Hepatic stellate cell (primary cell): ENCODE data around the gene PARD3B.
A peak's percentile ranks its signal among the peaks of the same experiment; 100 is the strongest.

ENCODE experiments used
- DNase-seq: peaks from one replicate; pipeline ENCODE4 v3.0.0; 2011; ENCODE audit warnings: low spot score

The PARD3B gene

DNA sequence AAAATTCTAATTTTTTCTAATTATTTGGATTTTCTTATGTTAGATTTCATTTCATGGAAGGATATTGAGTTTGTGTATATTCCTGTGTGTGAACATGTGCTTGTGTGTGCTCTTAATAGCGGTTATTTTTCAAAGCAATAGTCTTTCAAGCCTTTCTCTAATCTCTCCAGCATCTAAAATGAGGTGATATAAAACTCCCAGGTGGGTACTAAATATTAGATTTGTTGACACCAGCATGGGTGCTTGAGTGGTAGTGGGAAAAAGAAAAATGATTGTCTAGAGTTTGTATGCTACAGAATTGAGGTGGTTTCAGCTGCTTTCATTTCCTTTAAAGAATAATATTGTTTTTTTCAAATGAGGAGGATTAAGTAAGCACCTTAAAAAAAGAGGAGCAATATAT lies 296.8 kb downstream of the PARD3B start:
- DNase-seq, result no peak

DNA sequence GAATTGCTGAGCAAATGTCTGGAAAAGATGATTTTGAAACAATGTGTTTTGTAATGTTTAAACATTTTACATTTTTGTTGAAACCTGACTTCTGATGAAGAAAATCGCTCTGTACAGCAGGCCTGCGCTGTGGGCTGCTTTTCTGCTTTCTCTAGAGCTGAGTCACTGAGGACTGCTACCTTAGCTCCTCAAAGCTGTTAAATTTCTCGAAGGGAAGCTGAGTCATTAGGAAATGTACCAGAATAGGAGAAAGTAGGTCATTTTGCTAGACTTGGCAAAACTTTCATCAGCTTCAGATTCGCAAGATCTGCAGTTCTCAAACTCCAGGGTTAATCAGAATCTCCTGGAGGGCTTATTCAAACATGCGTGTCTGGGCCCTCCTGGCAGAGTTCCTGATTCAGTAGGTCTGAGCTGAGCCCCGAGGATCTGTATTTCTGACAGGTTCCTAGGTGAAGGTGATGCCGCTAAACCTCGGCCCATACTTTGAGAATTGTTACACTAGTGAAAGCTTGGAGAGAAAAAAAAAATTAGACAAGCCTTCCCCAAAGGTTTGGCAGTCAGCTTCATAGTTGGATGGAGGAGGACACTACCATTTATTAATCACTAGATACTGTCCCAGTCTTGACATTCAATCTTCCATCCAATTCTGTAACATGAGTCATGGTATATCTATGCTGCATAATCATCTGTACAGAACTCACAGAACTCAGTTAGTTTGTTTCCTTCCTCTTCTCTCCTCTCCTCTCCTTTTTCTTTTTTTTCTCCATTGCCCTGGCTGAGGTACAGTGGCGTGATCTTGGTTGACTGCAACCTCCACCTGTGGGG lies 297.6 kb downstream of the PARD3B start:
- DNase-seq, result peak; percentile 50

DNA sequence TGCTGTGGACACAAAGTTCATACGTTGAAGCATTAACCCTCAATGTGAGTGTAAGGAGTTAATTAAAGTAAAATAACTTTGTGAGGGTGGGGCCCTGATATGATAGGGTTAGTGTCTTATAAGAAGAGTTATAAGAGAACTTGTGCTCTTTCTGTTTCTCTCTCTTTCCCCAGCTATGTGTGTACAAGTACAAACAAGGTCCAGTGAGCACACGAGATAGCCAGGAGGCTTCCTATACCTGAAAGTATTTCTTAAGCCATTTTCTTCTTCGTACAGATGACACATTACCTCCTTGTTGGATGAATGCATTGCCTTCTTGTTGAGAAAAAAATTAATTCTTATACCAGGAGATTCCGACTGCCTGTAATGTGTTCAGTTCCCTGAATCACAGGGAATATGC lies 301.2 kb downstream of the PARD3B start:
- DNase-seq, result no peak

- no peak for DNase-seq
Observed at GRCh38 chr2:204849892-204850291, 304.6 kb downstream of the PARD3B start.

- no peak for DNase-seq
Observed at GRCh38 chr2:204850581-204850980, 305.3 kb downstream of the PARD3B start.

GRCh38 chr2:204853905-204854304 lies 308.6 kb downstream of the PARD3B start:
- DNase-seq, result no peak

GRCh38 chr2:204860274-204860673 lies 315.0 kb downstream of the PARD3B start:
- no peak for DNase-seq

DNA sequence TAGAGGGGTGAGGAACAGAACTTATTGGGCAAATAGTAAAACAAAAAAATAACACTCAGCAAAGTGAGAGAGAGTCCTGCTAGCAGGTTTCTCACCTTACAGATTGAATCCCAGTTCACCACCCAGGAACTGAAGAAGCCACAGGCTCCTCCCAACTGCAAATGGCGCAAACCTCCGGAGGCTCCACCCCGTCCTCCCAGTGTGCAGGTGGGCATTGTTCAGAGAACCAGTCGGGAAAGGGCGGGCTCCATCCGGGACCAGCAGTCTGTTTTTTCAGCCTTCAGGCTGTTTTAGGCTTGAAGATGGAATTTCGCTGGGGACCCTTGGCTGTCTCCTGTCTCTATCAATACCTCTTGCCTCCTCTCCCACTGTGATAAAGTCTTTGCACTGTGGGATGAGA lies 317.5 kb downstream of the PARD3B start:
- no peak for DNase-seq

DNA sequence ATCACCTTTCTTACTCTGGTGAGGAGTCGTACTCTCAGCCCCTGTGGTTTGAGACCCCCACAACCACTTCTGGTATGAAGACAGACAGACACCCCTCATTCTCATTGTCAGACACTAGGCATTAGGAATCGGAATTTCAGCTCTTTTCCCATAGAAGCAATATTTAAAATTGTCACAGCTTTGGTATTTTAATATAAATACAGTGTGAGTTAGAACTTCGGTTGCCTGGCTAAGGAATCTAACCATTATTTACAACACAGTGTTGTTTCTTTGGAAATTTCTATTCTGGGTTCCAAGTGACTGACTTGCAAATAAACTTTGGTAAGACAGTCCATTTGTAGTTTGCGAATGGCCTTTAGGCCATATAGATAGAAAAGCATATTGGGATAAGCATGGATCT lies 318.1 kb downstream of the PARD3B start:
- DNase-seq, result peak; percentile 11

DNA sequence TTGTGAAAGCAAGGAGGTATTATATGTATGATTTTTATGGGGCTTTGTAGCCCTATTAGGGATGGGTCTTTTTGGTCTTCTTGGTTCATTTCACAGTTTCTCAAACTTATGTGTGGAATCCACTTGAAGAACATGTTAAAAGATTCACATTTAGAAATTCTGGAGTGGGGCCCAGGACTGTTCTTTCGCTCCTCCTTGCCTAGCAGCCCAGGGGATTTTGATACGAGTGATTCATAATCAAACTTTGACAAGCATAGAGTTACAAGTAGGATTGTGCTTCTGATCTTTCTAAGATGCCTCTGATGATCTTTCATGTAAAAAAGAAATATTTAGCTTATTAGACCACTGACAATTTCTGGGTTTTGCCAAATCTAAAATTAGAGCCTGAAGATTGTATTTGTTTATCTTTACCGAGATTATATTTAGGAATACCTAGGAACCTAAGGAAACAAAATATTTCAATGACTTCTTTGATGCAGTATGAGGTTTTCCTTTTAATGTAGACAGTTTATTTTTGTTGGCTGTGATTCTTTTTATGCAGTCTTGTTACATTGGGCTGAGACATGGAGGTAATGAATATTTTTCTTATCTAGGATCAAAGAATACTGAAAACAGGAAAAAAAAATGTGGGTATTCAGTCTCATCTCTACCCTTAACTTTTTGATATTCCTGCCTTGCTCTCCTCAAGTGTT lies 324.0 kb downstream of the PARD3B start:
- no peak for DNase-seq

- DNase-seq, result no peak
Observed at GRCh38 chr2:204870053-204870452, 324.8 kb downstream of the PARD3B start.

DNA sequence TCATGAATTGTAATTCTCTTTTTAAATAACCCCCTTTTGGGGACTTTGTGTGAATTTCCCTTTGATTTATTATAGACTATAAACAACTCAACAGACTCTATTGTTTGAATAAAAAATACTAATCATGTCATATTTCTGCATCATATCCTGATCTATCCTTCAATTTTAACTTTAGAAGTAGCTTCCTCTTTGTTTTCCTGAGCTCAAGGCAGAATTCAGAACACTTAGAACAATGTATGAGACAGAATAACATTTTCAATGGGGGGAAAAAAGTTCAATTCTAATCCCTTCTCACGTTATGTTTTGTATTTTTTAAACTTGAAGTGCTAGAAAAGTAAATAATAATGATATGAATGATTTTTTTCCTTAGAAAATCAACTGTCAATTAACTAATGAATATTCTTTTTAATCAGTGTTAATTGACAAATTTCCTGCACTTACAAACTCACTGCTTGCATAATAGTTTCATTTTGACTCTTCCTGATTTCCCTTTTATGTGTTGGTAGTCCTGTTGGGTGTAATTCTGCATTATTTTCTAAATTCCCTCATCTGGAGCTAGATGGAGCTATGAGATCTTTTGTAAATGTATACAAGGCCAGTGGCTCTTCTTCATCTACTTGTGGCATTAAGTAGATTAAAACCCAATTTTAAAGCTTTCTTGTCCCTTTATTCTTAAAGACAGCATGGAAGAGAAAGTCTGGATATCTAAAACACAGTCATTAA lies 326.1 kb downstream of the PARD3B start:
- no peak for DNase-seq

DNA sequence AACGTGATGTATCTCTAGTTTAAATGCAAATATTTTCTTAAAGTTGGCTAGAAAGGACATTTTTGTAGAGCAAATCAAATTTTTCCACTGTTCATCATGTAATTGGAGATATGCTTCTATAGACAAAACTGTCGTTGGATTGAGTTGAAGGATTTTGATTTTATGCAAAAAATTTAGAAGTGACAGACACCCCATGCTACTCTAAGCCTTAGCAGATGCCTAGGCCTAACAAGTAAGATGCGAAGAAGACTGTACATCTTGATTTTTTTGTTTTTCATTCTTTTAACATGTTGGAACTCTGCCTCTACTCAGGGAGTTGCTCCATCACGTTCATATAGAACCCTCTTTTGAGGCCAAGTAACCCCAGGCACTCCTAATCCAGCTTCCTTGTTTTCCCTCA lies 331.0 kb downstream of the PARD3B start:
- no peak for DNase-seq

DNA sequence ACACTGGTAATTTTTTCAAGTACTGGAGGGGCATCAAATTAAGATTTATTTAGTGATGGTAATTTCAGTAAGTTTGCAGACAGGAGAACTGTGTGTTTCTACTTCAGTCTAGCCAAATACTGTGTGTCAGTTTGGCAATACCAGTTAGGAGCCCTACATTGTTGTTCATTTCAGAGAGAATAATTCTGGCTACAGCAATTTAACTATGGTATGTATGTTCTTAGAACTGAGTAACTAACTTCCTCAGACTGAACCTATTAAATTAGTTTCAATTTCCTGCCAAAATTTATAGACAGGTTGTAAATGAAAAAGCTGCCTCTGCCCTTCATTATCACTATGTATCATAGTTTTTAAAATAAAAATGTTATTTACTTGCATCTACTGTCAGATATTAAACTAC lies 332.4 kb downstream of the PARD3B start:
- no peak for DNase-seq

- DNase-seq, result no peak
Observed at GRCh38 chr2:204880928-204881327, 335.7 kb downstream of the PARD3B start.

- no peak for DNase-seq
Observed at GRCh38 chr2:204881655-204882054, 336.4 kb downstream of the PARD3B start.

GRCh38 chr2:204885747-204886146 lies 340.5 kb downstream of the PARD3B start:
- DNase-seq, result no peak

GRCh38 chr2:204886713-204887112 lies 341.4 kb downstream of the PARD3B start:
- no peak for DNase-seq

GRCh38 chr2:204888222-204888621 lies 342.9 kb downstream of the PARD3B start:
- DNase-seq, result no peak

- no peak for DNase-seq
Observed at GRCh38 chr2:204890680-204891079, 345.4 kb downstream of the PARD3B start.

DNA sequence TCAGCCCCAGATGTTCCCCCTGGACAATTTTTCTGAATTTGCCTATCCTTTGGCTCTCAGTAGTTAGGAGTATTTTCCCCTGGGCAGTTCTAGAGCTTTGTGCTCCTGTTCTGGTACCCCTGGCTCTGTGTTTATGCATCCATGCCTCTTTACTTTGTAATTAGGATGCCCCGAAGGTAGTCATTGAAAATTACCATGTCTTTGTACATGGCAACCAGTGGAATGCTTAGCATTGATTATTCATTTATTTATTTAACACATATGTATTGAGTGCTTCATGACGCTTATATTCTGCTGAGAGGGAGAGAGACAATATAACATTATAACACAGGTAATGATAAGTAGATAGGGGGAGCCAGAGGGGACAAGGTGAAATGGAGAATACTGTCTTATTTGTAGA lies 346.5 kb downstream of the PARD3B start:
- DNase-seq, result no peak

DNA sequence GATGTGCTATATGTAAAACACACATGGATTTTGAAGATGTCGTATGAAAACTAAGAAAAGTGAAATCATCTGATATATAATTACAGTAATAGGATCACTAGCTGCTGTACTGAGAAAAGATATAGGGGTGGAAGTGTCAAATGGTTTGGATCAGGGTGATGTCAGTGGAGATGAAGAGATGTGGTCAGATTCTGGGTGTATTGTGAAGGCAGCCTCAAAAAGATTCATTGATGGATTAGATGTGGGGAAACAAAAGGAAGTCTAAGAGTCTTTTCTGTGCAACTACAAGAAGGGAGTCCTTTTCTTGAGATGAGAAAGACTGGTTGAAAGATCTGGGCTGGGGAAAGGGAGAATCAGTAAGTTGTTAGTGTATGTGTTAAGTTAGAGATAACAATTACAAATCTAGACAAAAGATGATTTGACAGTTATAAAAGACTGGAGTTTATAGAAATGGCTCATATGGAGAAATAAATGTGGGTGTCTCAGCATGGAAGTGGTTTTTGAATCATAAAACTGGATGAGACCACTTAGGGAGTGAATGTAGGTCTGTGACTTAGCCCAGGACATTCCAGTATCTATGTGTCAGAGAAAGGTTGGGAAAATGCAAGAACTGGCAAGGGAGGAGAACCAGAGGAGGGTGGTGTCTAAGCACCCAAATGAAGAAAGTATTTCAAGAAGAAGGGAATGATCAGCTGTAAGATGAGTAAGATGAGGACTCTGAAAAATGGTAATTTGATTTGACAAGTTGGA lies 347.4 kb downstream of the PARD3B start:
- peak; percentile 55 for DNase-seq
